ENCODE data around the gene CA4.
"Not testable (repeated sequence)": the region's sequence is repeated elsewhere in the genome, so short reads cannot be mapped to it uniquely, and the experiment has no call there.

Gene CA4

DNA sequence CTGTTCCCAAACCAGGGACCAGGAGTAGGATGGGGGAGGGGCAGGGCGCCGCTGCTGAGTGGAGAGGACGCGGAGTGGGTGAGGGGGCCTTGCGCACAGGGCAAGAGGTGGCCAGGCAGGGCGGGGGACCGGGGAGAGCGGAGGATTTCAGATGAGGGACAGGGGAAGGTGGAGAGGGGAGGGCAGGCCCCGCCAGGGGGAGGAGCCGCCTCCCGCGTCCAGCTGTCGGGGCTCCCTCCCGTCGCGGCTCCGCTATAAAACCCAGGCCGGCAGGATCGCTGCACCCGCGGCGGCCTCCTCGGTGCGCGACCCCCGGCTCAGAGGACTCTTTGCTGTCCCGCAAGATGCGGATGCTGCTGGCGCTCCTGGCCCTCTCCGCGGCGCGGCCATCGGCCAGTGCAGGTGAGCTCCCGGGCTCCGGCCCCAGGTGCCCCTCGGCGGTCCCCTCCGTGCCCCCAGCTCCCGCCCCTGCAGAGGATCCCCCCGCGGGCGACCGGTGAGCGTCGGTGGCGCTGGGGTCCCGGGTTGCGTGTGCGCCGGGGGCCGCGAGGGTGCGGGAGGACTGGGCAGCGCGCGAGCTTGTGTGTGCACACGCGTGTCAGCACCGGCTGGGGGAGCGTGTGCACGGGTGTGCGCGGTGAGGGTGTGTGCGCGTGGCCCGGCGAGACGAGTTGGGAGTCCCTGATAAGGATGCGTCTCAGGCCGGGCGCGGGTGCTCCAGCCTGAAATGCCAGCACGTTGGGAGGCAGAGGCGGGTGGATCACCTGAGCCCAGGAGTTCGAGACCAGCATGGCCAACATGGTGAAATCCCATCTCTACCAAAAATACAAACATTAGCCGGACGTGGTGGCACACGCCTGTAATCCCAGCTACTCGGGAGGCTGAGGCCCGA lies at the start of gene CA4:
TSS of gene CA4 (plus strand) at position 283 of the 892 bp plus-strand sequence. CDS start at position 345, 62 bp downstream.
- DNase-seq (ENCODE audit: low spot score): no peak

GRCh38 chr17:60100577-60100976 lies 49.2 kb upstream of the CA4 start:
- DNase-seq (ENCODE audit: low spot score): not testable (repeated sequence)

DNA sequence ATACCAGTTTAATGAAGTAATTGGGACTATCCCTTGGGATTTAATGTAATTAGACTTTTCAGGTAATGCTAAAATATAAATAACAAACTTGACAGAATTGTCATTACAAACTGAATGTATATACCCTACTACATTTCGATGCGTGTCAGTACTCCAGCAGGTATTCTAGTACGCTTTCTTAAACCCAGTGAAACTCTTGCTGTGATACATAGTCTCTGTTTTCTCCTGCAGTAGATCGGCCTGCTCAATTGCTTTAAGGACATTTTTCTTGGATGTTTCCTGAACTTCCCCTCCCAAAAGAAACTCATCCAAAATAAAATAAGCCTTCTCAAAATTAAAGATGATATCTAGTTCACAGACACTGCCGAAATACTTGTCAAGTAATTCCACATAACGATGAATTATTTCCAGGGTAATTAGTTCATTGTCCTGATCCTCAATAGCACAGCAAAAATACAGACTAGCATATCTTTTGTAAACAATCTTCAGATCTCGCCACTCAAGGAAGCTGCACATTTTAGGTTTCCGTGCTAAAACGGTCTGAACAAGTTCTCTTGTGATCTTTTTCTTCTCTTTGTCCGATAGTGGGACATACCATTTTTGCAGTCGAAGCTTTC lies 47.6 kb upstream of the CA4 start:
- not testable (repeated sequence) for DNase-seq (ENCODE audit: low spot score)

DNA sequence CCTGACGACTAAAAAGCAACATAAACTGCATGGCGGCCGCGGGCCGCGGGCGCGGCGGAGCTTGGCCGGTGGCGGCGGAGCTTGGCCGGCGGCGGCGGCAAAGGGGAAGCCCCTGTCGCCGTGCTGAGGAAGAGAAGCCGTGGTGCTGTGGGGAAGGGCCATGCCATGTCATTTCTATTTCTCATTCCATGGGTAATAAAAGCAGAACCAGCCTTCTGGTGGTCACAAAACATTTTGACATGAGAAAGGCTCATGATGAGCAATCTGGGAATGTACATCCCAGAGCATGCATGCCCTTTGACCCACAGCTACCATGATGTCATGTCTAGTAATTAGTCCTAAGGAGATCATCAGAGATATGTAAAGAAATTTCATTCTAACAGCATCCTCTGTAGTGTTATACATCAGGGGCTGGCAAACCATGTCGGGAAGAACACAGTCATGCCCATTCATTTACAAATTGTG lies 47.1 kb upstream of the CA4 start:
- peak; percentile 29 for DNase-seq (ENCODE audit: low spot score)

DNA sequence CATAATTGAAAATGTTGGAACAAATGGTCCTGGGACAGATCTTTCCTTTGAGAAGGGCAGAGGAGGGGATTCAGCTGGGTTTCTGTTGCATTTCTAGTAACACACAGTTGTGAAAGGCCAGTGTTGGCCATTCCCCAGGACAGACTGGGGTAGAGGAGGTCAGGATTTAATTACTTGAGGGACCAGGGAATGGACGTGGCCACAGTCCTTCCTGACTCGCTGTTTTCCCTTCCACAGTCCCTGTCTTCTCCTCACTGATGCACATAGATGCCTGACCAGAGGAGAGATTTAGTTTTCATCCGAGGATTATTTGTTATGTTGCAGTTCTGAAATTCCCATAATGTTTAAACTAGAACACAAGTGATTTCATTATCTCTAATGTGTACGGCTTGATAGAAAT lies 45.8 kb upstream of the CA4 start:
- no peak for DNase-seq (ENCODE audit: low spot score)

GRCh38 chr17:60106340-60107059 lies 43.3 kb upstream of the CA4 start:
- no peak for DNase-seq (ENCODE audit: low spot score)

- DNase-seq (ENCODE audit: low spot score): no peak
These were observed 42.1 kb upstream of the CA4 start for GRCh38 chr17:60107526-60108257.

GRCh38 chr17:60108309-60108708 lies 41.5 kb upstream of the CA4 start:
- not testable (repeated sequence) for DNase-seq (ENCODE audit: low spot score)

GRCh38 chr17:60108712-60109111 lies 41.1 kb upstream of the CA4 start:
- no peak for DNase-seq (ENCODE audit: low spot score)

- no peak for DNase-seq (ENCODE audit: low spot score)
These were observed 40.6 kb upstream of the CA4 start for GRCh38 chr17:60109161-60109560.

DNA sequence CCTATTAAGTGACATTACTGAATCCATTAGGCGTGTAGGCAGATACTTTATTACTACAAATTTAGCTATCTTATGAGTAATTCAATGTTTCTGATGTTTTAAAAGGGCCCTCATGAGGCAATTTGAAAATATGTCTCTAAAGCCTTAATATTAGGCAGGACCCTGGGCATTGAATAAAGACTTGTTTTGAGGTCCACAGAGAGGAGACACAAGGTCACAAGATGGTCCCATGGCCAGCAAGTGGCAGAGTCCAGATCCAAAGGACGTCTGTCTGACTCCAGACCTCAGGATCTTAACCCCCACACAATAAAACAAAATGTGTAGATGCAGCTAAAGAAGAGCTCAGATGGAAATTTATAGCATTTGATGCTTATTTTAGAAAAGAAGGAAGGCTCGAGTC lies 39.2 kb upstream of the CA4 start:
- no peak for DNase-seq (ENCODE audit: low spot score)

- DNase-seq (ENCODE audit: low spot score): not testable (repeated sequence)
These were observed 38.1 kb upstream of the CA4 start for GRCh38 chr17:60111661-60112060.

- not testable (repeated sequence) for DNase-seq (ENCODE audit: low spot score)
These were observed 34.4 kb upstream of the CA4 start for GRCh38 chr17:60115364-60115763.

GRCh38 chr17:60116196-60116595 lies 33.6 kb upstream of the CA4 start:
- not testable (repeated sequence) for DNase-seq (ENCODE audit: low spot score)

- not testable (repeated sequence) for DNase-seq (ENCODE audit: low spot score)
These were observed 30.6 kb upstream of the CA4 start for GRCh38 chr17:60119162-60119561.

DNA sequence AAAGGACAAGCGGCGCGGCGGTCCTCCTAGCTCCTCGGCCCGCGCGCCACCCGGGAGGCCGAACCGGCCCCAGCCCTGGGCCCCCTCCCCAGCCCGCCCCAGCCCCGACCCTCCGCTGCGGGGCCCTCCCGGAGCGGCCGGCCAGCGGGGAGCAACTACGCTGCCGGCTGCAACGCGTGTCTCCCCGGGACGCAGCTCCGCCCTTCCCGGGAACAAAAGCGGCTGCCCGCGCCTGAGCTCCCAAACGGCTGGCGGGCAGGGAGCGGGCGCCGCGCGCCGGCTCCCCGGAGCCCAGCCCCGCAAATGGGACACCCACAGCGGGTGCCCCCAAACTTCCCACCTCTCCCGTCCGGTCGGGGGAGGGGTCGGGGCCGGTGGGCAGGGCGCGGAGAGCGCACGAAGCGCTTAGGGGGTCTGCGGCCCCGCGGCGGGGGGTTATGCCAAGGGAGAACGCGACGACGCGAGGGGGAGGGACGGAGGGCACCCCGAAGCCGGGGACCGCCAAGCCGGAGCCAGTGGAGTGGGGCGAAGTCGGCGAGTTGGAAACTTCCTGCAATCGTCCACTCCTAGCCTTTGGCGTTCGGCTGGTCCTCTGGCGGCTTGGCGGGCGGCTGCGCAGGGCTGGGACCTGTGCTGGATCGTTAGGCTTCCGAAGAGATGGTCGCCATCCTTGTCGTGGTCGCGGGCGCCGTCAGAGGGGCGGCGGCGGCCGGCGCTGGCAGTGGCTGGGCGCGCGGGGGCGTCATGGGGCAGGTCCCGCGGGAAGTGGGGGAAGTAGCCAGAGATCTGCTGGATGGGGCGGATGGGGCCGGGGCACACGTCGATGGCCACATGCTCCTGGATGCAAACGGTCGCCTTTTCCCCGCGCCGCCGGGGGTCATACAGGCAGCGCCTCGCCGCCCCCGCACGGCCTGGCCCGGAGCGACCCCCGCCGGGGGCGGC lies 29.7 kb upstream of the CA4 start:
- DNase-seq (ENCODE audit: low spot score): not testable (repeated sequence)

DNA sequence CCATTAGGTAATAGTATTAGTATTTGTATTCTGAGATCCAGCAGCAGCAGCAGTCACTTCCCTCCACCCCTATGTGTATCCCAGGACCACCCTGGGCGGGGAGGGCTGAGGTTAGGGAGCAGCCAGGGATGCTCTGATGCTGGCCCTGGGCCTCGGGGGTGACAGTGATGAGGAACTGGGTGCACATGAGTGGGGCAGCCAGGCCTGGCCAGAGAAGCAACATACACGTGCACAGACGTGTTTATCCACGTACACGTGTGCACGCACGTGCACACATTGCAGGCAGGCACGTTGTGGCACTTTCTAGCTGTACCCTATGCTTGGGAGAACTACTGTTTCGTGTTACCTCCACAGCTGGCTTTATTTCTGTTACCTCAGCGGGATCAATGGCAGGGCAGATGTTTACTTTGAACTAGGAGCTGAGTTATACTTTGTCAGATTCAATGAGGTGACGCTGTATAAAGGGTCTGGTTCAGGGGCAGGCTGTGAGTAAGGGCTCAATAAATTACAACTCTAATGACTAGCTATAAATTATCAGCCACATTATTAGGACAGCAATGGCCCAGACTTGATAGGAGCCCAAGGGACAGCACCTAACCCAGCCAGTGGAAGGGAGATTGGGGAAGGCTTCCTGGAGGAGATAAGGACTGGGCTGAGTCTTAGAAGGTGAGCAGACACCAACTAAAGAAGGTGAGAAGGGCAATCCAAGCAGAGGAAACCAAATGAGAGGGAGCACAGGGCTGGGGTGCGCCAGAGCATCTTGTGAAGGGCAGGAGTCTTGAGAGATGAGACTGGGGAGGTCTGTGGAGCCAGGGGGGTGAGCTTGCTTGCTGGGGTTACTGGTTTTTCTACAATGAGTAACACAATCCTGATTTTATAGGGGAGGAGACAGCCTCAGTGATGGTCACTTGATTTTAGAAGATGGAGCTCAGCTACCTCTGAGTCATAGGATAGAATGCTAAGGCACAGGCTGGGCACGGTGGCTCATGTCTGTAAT lies 22.4 kb upstream of the CA4 start:
- no peak for DNase-seq (ENCODE audit: low spot score)

GRCh38 chr17:60128171-60128859 lies 21.5 kb upstream of the CA4 start:
- DNase-seq (ENCODE audit: low spot score): no peak

DNA sequence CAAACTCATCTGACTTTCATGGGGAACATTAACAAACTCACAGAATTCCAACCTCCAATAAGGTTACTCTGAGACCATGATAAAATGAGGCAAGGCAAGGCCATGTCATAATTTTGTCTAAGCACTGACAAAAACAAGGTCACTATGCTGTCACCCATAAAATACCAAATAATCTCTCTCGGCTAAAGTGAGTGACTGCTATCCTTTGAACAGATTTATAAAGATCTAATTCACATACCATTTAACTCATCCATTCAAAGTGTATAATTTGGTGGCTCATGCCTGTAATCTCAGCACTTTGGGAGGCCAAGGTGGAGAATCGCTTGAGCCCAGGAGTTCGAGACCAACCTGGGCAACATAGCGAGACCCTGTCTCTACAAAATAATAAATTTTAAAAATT lies 20.6 kb upstream of the CA4 start:
- DNase-seq (ENCODE audit: low spot score): no peak
